HEK293 (cell line): ENCODE measurements around the gene TMEM243.

Source experiments
- MZF1 ChIP-seq: fragments of 450-650 bp; formaldehyde crosslinking; IDR thresholded peaks from 2 replicates; pipeline ENCODE4 v1.5.1; 2017; ENCODE audit warnings: missing biosample characterization, missing genetic modification characterization, borderline replicate concordance
- PRDM1 ChIP-seq: fragments of 450-650 bp; formaldehyde crosslinking; IDR thresholded peaks from 2 replicates; pipeline ENCODE4; 2016; ENCODE audit warnings: missing biosample characterization, missing genetic modification characterization
- TCF7L2 ChIP-seq: IDR thresholded peaks from 2 replicates; pipeline ENCODE4 v1.6.1; 2011; ENCODE audit warnings: low read depth, mild to moderate bottlenecking, inconsistent platforms, low read length, moderate library complexity, borderline replicate concordance
- ZBTB1 ChIP-seq: fragments of 450-650 bp; formaldehyde crosslinking; IDR thresholded peaks from 2 replicates; pipeline ENCODE4 v1.5.1; 2016; ENCODE audit warnings: missing biosample characterization, missing genetic modification characterization
- ZBTB7A ChIP-seq: fragments of 450-650 bp; formaldehyde crosslinking; IDR thresholded peaks from 2 replicates; pipeline ENCODE4 v1.5.1; 2016; ENCODE audit warnings: low read depth, missing biosample characterization, missing genetic modification characterization
- ZNF138 ChIP-seq: fragments of 450-650 bp; formaldehyde crosslinking; IDR thresholded peaks from 2 replicates; pipeline ENCODE4 v1.5.1; 2016; ENCODE audit warnings: missing biosample characterization, missing genetic modification characterization, borderline replicate concordance
- ZNF140 ChIP-seq: fragments of 450-650 bp; formaldehyde crosslinking; IDR thresholded peaks from 2 replicates; pipeline ENCODE4 v1.5.1; 2016; ENCODE audit warnings: missing biosample characterization, missing genetic modification characterization
- ZNF175 ChIP-seq: fragments of 450-650 bp; formaldehyde crosslinking; IDR thresholded peaks from 2 replicates; pipeline ENCODE4 v1.5.1; 2016; ENCODE audit warnings: missing biosample characterization, missing genetic modification characterization
- ZNF184 ChIP-seq: fragments of 450-650 bp; IDR thresholded peaks from 2 replicates; pipeline ENCODE4 v1.5.1; 2018; ENCODE audit warnings: missing biosample characterization, mild to moderate bottlenecking, missing genetic modification characterization
- ZNF423 ChIP-seq: fragments of 450-650 bp; formaldehyde crosslinking; IDR thresholded peaks from 2 replicates; pipeline ENCODE4 v1.5.1; 2016; ENCODE audit warnings: missing biosample characterization, missing genetic modification characterization
- ZNF768 ChIP-seq: fragments of 450-650 bp; formaldehyde crosslinking; IDR thresholded peaks from 2 replicates; pipeline ENCODE4 v1.5.1; 2018; ENCODE audit warnings: missing biosample characterization, mild to moderate bottlenecking, missing genetic modification characterization
- ZNF830 ChIP-seq: fragments of 450-650 bp; IDR thresholded peaks from 2 replicates; pipeline ENCODE4 v1.5.0; 2018; ENCODE audit warnings: missing biosample characterization, missing genetic modification characterization, low read depth, mild to moderate bottlenecking, moderate library complexity
- TF ChIP-seq, protein P1 (sequence below): fragments of 450-650 bp; formaldehyde crosslinking; IDR thresholded peaks from 2 replicates; pipeline ENCODE4 v1.5.1; 2016; ENCODE audit warnings: missing biosample characterization, missing genetic modification characterization
- TF ChIP-seq, protein P2 (sequence below): fragments of 450-650 bp; formaldehyde crosslinking; IDR thresholded peaks from 2 replicates; pipeline ENCODE4 v1.5.1; 2017; ENCODE audit warnings: missing biosample characterization, mild to moderate bottlenecking, missing genetic modification characterization, moderate library complexity

DNA sequence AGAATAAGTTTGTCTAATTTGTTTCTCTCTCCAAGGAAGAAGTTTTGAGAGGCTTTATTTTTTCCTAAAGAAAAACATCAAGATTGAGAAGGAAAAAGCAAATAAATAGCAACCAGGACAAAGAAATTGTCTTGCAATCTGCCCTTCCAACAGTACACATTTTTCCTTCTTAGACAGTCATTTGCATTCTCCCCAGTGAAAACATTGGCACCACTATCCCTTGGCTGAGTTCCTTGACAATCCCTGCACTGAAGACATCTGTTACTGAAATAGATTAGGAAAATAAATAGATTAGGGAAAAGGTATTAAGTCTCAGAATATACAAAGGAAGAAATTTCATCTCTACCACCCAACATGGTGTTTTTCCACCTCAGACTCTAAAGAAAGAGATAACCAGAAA, 12.2 kb upstream of the TMEM243 start:
- TF ChIP-seq, protein P1, sequence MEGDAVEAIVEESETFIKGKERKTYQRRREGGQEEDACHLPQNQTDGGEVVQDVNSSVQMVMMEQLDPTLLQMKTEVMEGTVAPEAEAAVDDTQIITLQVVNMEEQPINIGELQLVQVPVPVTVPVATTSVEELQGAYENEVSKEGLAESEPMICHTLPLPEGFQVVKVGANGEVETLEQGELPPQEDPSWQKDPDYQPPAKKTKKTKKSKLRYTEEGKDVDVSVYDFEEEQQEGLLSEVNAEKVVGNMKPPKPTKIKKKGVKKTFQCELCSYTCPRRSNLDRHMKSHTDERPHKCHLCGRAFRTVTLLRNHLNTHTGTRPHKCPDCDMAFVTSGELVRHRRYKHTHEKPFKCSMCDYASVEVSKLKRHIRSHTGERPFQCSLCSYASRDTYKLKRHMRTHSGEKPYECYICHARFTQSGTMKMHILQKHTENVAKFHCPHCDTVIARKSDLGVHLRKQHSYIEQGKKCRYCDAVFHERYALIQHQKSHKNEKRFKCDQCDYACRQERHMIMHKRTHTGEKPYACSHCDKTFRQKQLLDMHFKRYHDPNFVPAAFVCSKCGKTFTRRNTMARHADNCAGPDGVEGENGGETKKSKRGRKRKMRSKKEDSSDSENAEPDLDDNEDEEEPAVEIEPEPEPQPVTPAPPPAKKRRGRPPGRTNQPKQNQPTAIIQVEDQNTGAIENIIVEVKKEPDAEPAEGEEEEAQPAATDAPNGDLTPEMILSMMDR, result no peak
- no peak for TF ChIP-seq MZF1 (tag by site-specific recombination)
- no peak for TF ChIP-seq ZNF830 (tag by site-specific recombination)
- TF ChIP-seq, protein P2, sequence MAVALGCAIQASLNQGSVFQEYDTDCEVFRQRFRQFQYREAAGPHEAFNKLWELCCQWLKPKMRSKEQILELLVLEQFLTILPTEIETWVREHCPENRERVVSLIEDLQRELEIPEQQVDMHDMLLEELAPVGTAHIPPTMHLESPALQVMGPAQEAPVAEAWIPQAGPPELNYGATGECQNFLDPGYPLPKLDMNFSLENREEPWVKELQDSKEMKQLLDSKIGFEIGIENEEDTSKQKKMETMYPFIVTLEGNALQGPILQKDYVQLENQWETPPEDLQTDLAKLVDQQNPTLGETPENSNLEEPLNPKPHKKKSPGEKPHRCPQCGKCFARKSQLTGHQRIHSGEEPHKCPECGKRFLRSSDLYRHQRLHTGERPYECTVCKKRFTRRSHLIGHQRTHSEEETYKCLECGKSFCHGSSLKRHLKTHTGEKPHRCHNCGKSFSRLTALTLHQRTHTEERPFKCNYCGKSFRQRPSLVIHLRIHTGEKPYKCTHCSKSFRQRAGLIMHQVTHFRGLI (tag by site-specific recombination), result no peak
- TF ChIP-seq TCF7L2, result no peak
- TF ChIP-seq ZBTB1 (tag by site-specific recombination), result no peak
- no peak for TF ChIP-seq ZNF140 (tag by site-specific recombination)
- TF ChIP-seq ZNF768 (tag by site-specific recombination), result no peak
- no peak for TF ChIP-seq ZNF184 (tag by site-specific recombination)
- TF ChIP-seq ZNF175 (tag by site-specific recombination), result no peak
- TF ChIP-seq PRDM1 (tag by site-specific recombination), result no peak
- no peak for TF ChIP-seq ZNF138
- TF ChIP-seq ZNF423 (tag by site-specific recombination), result no peak
- no peak for TF ChIP-seq ZBTB7A
